Central memory CD8-positive, alpha-beta T cell (primary cell): Measurements from ENCODE around the gene KIF4B.
"Not testable (repeated sequence)": the region's sequence is repeated elsewhere in the genome, so short reads cannot be mapped to it uniquely, and the experiment has no call there.

ENCODE experiments used
- ATAC-seq: fragments of 150-1000 bp; cut with Tn5 transposase; replicated peaks from 2 replicates; pipeline ENCODE4 v1.10.0; 2022; ENCODE audit warnings: mild to moderate bottlenecking, moderate FRiP score, moderate number of reproducible peaks; ENCODE audit not compliant: poor library complexity, severe bottlenecking; ENCODE audit errors: extremely low read depth
- DNase-seq, 2 donors: peaks; one replicate each; pipeline ENCODE4 v3.0.0; 2021; ENCODE audit warnings: low spot score in 2 of 2
- H3K27ac Mint-ChIP-seq: one replicate; pipeline ENCODE4 v1.8.0; 2022; ENCODE audit warnings: low read depth, mild to moderate bottlenecking, moderate library complexity, mixed read lengths
- H3K27me3 Mint-ChIP-seq: one replicate; pipeline ENCODE4 v1.8.0; 2022; ENCODE audit warnings: mixed read lengths
- H3K36me3 Mint-ChIP-seq: one replicate; pipeline ENCODE4 v1.8.0; 2022; ENCODE audit warnings: mild to moderate bottlenecking, moderate library complexity, mixed read lengths; ENCODE audit not compliant: insufficient read depth
- H3K4me1 Mint-ChIP-seq: one replicate; pipeline ENCODE4 v1.8.0; 2022; ENCODE audit warnings: mixed read lengths
- H3K4me3 Mint-ChIP-seq: one replicate; pipeline ENCODE4 v1.8.0; 2022; ENCODE audit warnings: mild to moderate bottlenecking, moderate library complexity, mixed read lengths
- H3K9me3 Mint-ChIP-seq: one replicate; pipeline ENCODE4 v1.8.0; 2022; ENCODE audit warnings: mixed read lengths

KIF4B gene

DNA sequence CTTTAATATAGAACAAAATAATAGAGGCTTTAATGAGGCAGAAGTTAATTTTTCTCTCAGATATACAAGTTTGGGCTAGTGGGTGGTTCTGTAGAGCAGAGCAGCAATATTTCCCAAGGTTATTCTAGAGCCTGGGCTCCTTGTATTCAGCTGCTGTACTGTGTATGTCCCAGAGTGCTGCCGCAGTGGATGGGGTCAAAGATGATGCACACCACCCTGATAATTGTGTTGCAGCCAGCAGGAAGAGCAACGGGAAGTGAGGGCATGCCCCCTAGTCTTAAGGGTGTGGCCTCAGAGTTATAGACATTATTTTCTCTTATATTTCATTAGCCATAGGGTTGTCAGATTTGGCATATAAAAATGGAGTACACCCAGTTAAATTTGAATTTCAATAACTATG lies 23.9 kb upstream of the KIF4B start:
- H3K9me3 Mint-ChIP-seq: no peaks in the 10 kb centered on the region
- no peaks in the 10 kb centered on the region for H3K36me3 Mint-ChIP-seq
- DNase-seq (no peak), ATAC-seq (no peak)
- peaks cover 24% of the 10 kb centered on the region for H3K27me3 Mint-ChIP-seq
- H3K4me3 Mint-ChIP-seq: no peak overlapping the region
- H3K4me1 Mint-ChIP-seq: no peaks in the 10 kb centered on the region
- H3K27ac Mint-ChIP-seq: no peak overlapping the region

DNA sequence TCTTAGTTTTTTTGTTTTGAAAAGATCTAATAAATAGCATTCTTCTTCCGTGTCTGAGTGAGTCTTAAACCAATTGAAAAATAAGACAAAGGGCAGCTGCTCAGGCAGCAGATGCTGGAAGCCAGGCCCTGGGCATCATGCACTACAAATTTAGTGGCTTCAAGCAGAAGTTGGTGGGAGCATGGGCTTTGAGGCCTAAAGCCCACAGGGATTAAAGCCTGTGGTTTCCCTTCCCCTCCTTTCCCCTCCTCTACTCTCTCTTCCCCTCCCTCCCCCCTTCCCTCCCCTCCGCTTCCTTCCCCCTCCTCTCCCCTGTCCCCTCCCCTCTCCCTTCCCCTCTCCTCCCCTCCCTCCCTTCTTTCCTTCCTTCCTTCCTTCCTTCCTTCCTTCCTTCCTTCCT lies 20.1 kb upstream of the KIF4B start:
- H3K4me1 Mint-ChIP-seq: no peaks in the 10 kb centered on the region
- H3K27me3 Mint-ChIP-seq: peaks cover 28% of the 10 kb centered on the region
- H3K9me3 Mint-ChIP-seq: no peaks in the 10 kb centered on the region
- H3K36me3 Mint-ChIP-seq: no peaks in the 10 kb centered on the region
- no peak for DNase-seq
- no peak overlapping the region for H3K4me3 Mint-ChIP-seq
- no peak overlapping the region for H3K27ac Mint-ChIP-seq
- no peak for ATAC-seq

DNA sequence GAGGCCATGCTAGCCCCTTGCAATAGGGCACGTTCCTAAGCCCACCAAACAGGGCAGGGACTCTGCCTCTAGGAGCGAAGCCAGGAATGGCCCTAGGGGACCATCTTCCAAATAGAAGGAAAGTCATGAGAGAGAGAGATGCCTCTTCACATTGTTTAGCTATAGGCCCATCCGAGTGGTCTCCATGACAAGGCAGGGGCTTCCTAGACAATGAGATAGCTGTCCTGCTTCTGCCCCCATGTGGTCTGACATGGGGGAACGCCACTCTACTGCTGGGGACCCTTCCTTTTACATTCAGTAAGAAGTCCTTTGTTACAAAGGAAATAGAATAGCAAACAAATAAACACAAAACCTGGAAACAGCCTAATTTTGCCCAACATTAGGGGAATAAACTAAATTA lies 17.9 kb upstream of the KIF4B start:
- Mint-ChIP-seq H3K4me3 (no peak overlapping the region), H3K27ac (no peak overlapping the region), H3K9me3 (no peaks in the 10 kb centered on the region), H3K27me3 (peaks cover 35% of the 10 kb centered on the region), H3K36me3 (no peaks in the 10 kb centered on the region), H3K4me1 (no peaks in the 10 kb centered on the region)
- no peak for ATAC-seq
- no peak for DNase-seq

DNA sequence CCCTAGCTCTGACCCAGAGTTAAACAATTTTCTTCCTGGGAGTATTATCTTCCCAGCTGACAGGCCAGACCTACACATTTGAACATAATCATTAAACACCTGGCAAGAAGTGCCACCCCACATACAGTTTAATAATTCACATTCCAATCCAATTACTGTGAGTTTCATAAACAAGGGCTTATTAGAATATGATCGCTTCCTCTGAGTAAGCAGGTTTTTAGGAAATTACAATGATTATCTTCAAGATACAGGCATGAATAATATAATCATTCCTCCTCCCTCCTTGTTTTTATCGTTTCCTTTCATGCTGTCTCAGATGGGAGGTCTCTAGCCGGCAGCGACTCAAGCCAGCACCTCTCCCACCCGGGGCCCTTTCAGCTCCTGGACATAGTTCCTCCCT lies 15.8 kb upstream of the KIF4B start:
- no peaks in the 10 kb centered on the region for H3K9me3 Mint-ChIP-seq
- ATAC-seq: no peak
- H3K4me3 Mint-ChIP-seq: no peak overlapping the region
- no peaks in the 10 kb centered on the region for H3K36me3 Mint-ChIP-seq
- peaks cover 52% of the 10 kb centered on the region for H3K27me3 Mint-ChIP-seq
- no peak for DNase-seq
- no peaks in the 10 kb centered on the region for H3K4me1 Mint-ChIP-seq
- H3K27ac Mint-ChIP-seq: no peak overlapping the region

DNA sequence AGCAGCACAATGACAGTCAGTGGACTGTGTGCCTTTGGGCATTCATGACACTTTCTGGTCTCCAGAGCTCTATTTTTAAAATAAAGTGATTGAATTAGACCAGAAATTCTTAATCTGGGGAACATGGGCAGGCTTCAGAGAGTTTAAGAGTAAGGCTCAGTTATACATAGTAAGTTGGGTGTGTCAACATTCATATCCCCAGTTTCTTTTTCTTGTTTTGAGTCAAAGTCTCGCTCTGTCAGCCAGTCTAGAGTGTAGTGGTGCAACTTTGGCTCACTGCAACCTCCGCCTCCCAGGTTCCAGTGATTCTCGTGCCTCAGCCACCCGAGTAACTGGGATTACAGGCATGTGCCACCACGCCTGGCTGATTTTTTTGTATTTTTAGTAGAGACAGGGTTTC lies 13.7 kb upstream of the KIF4B start:
- no peak overlapping the region for H3K4me3 Mint-ChIP-seq
- ATAC-seq (no peak), DNase-seq (no peak)
- no peaks in the 10 kb centered on the region for H3K4me1 Mint-ChIP-seq
- H3K27ac Mint-ChIP-seq: no peak overlapping the region
- no peaks in the 10 kb centered on the region for H3K9me3 Mint-ChIP-seq
- H3K27me3 Mint-ChIP-seq: peaks cover 52% of the 10 kb centered on the region
- H3K36me3 Mint-ChIP-seq: no peaks in the 10 kb centered on the region

DNA sequence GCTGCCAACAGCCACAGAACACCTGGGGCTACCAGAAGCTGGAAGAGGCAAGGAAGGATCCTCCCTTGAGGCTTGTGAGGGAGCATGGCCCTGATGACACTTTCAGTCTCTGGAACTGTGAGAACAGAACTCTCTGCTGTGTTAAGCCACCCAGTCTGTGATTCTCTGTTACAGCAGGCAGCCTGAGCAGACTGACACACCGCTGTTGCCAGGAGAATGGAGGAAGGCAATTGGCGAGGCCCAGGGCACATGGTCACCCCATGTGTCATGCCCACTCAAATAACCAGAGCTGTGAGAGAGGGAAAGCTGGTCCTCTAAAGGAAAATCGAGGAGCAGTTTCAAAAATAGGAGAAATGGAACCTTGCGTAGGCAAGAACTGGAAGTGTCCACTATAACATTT lies 12.0 kb upstream of the KIF4B start:
- no peaks in the 10 kb centered on the region for H3K4me1 Mint-ChIP-seq
- H3K27me3 Mint-ChIP-seq: peaks cover 52% of the 10 kb centered on the region
- no peak for DNase-seq
- H3K9me3 Mint-ChIP-seq: no peaks in the 10 kb centered on the region
- ATAC-seq: no peak
- H3K27ac Mint-ChIP-seq: no peak overlapping the region
- no peaks in the 10 kb centered on the region for H3K36me3 Mint-ChIP-seq
- H3K4me3 Mint-ChIP-seq: no peak overlapping the region

DNA sequence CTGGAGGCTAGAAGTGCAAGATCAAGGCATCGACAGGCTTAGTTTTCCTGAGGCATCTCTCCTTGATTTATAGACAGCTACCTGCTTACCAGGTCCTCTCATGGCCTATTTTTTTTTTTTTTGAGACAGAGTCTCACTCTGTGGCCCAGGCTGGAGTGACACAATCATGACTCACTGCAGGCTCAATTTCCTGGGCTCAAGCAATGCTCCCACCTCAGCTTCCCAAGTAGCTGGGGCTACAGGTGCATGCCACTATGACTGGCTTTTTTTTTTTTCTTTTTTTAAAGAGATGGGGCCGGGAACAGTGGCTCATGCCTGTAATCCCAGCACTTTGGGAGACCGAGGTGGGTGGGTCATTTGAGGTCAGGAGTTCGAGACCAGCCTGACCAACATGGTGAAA lies 10.8 kb upstream of the KIF4B start:
- not testable (repeated sequence) for H3K9me3 Mint-ChIP-seq, ATAC-seq, H3K4me1 Mint-ChIP-seq, H3K27ac Mint-ChIP-seq, H3K4me3 Mint-ChIP-seq, DNase-seq, H3K36me3 Mint-ChIP-seq
- peaks cover 53% of the 10 kb centered on the region for H3K27me3 Mint-ChIP-seq

DNA sequence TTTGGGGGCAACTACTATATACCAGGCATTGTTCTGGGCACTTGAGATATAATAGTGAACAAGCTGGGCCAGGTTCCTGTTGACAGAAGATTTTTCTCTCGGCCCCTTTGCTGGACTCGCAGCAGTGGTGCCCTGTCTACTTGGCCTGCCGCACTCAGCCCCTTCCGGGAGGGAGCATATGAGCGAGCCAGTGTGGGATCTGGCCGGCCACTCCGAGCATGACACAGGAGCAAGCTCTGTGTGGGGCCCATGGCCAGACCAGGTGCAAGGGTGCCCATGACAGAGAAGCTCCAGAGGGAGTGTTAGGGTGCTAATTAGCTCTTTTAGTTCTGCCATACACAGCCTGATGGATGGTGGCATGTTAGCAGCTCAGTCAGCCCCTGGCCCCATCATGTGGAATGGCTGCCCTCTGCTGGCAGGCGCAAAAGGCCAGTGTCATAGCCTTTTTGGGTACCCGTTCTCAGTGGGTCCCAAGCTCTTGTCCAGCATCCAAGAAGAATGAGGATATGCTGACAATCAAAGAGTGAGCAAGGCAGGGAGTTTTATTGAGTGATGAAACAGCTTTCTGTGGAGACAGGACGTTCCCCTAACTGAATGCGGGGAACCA lies 9.3 kb upstream of the KIF4B start:
- Mint-ChIP-seq H3K4me3 (no peak overlapping the region), H3K4me1 (no peaks in the 10 kb centered on the region), H3K27ac (no peak overlapping the region), H3K27me3 (peaks cover 38% of the 10 kb centered on the region), H3K9me3 (no peaks in the 10 kb centered on the region), H3K36me3 (no peaks in the 10 kb centered on the region)
- ATAC-seq: no peak
- DNase-seq: no peak

DNA sequence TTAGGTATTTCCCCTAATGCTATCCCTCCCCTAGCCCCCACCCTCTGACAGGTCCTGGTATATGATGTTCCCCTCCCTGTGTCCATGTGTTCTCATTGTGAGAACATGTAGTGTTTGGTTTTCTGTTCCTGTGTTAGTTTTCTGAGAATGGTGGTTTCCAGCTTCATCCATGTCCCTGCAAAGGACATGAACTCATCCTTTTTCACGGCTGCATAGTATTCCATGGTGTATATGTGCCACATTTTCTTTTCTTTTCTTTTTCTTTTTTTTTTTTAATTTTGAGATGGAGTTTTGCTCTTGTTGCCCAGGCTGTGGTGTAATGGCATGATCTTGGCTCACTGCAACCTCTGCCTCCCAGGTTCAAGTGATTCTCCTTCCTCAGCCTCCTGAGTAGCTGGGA lies 7.3 kb upstream of the KIF4B start:
- ATAC-seq, DNase-seq, H3K27ac Mint-ChIP-seq, H3K4me3 Mint-ChIP-seq, H3K9me3 Mint-ChIP-seq, H3K4me1 Mint-ChIP-seq, H3K36me3 Mint-ChIP-seq: not testable (repeated sequence)
- H3K27me3 Mint-ChIP-seq: peaks cover 25% of the 10 kb centered on the region

DNA sequence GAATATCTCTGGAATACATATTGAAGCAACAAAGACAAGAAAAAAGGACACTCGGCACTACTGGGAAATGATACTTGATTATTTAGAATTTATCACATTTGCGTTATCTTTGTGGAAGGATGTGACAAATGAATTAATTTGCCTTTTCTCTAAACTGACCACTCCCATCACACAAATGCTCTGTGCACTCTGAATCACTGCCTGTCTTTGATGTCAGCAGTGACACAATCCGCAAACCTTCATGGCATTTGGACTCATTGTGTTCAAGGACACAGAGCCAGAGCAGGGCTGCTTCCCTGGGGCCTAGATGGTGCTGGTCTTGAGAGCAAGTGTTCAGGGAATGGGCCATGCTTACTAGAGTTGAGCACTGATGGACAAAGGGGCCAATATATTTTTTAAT lies 4.9 kb upstream of the KIF4B start:
- Mint-ChIP-seq H3K4me1 (no peaks in the 10 kb centered on the region), H3K27ac (no peak overlapping the region), H3K4me3 (no peak overlapping the region), H3K9me3 (no peaks in the 10 kb centered on the region), H3K27me3 (peaks cover 10% of the 10 kb centered on the region), H3K36me3 (no peaks in the 10 kb centered on the region)
- DNase-seq (no peak), ATAC-seq (no peak)

DNA sequence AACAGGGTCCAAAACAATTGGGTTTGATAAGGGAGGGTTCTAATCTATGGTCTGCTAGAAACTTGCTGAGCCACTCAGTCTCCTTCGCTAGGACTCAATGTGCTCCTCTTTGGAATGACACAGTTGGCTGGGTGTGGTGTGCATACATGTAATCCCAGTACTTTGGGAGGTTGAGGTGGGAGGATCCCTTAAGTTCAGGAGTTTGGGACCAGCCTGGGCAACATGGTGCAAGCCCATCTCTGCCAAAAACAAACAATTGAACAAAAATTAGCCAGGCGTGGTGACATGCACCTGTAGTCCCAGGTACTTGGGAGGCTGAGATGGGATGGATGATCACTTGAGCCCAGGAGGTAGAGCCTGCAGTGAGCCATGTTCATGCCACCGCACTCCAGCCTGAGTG lies 2.7 kb upstream of the KIF4B start:
- peaks cover 10% of the 10 kb centered on the region for H3K27me3 Mint-ChIP-seq
- no peak overlapping the region for H3K4me3 Mint-ChIP-seq
- no peak overlapping the region for H3K27ac Mint-ChIP-seq
- H3K9me3 Mint-ChIP-seq: no peaks in the 10 kb centered on the region
- no peaks in the 10 kb centered on the region for H3K36me3 Mint-ChIP-seq
- DNase-seq (no peak), ATAC-seq (no peak)
- no peaks in the 10 kb centered on the region for H3K4me1 Mint-ChIP-seq

DNA sequence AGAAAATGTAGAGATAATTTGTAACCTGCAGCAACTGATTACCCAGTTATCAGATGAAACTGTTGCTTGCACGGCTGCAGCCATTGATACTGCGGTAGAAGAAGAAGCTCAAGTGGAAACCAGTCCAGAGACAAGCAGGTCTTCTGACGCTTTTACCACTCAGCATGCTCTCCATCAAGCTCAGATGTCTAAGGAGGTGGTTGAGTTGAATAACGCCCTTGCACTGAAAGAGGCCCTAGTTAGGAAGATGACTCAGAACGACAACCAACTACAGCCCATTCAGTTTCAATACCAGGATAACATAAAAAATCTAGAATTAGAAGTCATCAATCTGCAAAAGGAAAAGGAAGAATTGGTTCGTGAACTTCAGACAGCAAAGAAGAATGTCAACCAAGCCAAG lies 1.7 kb downstream of the KIF4B start:
- DNase-seq (no peak), ATAC-seq (no peak)
- H3K4me3 Mint-ChIP-seq: no peak overlapping the region
- no peaks in the 10 kb centered on the region for H3K36me3 Mint-ChIP-seq
- H3K9me3 Mint-ChIP-seq: no peaks in the 10 kb centered on the region
- peaks cover 15% of the 10 kb centered on the region for H3K27me3 Mint-ChIP-seq
- no peak overlapping the region for H3K27ac Mint-ChIP-seq
- no peaks in the 10 kb centered on the region for H3K4me1 Mint-ChIP-seq

DNA sequence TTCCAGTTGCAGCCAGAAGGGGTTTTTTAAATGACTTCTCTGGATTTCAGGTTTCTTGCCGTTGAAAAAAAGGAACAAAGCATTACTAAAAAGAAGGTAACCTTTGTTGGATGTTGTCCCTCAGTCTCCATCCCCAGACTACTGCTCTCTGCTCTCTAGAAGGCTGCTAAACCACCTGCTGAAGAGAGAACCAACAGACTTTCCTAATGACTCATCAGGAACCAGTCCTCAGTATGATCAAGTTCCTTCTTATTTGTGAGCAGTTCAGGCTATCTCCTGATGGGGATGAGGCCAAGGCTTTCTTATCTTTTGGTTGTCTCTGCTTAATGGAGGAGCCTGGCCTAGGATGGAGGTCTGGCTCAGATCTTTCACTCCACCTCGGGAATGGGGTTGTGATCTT lies 4.1 kb downstream of the KIF4B start:
- Mint-ChIP-seq H3K9me3 (no peaks in the 10 kb centered on the region), H3K4me3 (no peak overlapping the region), H3K36me3 (no peaks in the 10 kb centered on the region), H3K4me1 (no peaks in the 10 kb centered on the region), H3K27me3 (peaks cover 15% of the 10 kb centered on the region), H3K27ac (no peak overlapping the region)
- ATAC-seq (no peak), DNase-seq (no peak)
